ENCODE measurements around the gene GPRC5D. TPM values are rescaled to one million over a fixed set of nuclear protein-coding genes. Genes with fewer than 3 reads are reported as not detected.

Gene GPRC5D
- total RNA-seq = not detected
- polyA plus RNA-seq = 0.05 TPM
- long read RNA-seq, donor 1 = 0 reads
- long read RNA-seq, donor 2 = 0 reads
- long read RNA-seq, donor 3 = 0 reads
- long read RNA-seq, donor 4 = 0 reads
- long read RNA-seq, donor 5 = 0 reads
- long read RNA-seq, donor 6 = 0 reads
- long read RNA-seq, donor 7 = 0 reads
- long read RNA-seq, donor 8 = 0 reads
- long read RNA-seq, donor 9 = 0 reads
- long read RNA-seq, donor 10 = 0 reads

DNA sequence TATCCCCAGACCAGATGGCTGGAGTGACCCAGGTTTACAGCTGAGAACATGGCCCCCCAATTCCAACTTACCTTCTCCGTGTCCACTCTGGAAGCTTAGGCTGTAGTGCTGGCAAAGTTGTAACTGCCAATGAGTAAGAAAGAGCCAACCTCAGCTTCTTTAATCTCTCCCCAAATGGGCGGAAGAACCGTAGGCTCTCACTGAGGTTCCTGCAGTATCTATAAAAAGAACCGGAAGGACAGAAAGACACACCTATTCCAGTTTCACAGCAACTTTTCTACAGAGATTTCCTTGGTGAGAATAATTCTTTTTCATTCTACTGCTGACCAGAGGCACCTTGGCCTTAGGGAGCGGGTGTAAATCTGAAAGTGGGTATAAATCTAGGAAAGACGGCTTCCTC is at the start of gene GPRC5D:
GPRC5D (minus strand) TSS at position 135 of the 400 bp plus-strand sequence. CDS start 1,786 bp downstream, outside the sequence.
- no peak for DNase-seq (ENCODE audit: low read depth in 6 of 9, low spot score in 9 of 9)
- H3K4me3 ChIP-seq (ENCODE audit: low read length in 2 of 2) = no peak within 1 kb of the TSS
- H3K27me3 ChIP-seq (ENCODE audit: control insufficient read depth in 2 of 2, insufficient read depth in 1 of 2, low read length in 1 of 2) = peaks cover 2 to 3% of the 10 kb centered on the region in 2 donors
- no peak within 1 kb of the TSS for H3K27ac ChIP-seq (ENCODE audit: low read depth in 1 of 2, low read length in 1 of 2)
- H3K4me1 ChIP-seq (ENCODE audit: control insufficient read depth in 2 of 2, insufficient read depth in 2 of 2, low read length in 2 of 2) = no peaks in the 10 kb centered on the region
- H3K36me3 ChIP-seq (ENCODE audit: control insufficient read depth in 2 of 2, insufficient read depth in 2 of 2, low read length in 1 of 2) = no peaks in the 10 kb centered on the region
- 98% methylated on average over 6 of the region's 6 CpGs for WGBS
- no peaks in the 10 kb centered on the region for H3K9me3 ChIP-seq (ENCODE audit: control insufficient read depth in 2 of 2, insufficient read depth in 1 of 2, low read length in 1 of 2)

GRCh38 chr12:13001775-13002040 is 49.7 kb upstream of the GPRC5D start:
- Histone ChIP-seq H3K4me1 (ENCODE audit: control insufficient read depth in 2 of 2, insufficient read depth in 2 of 2, low read length in 2 of 2) (peaks cover 12 to 17% of the 10 kb centered on the region in 2 donors), H3K27me3 (ENCODE audit: control insufficient read depth in 2 of 2, insufficient read depth in 1 of 2, low read length in 1 of 2) (peaks cover 0 to 30% of the 10 kb centered on the region in 2 donors), H3K4me3 (ENCODE audit: low read length in 2 of 2) (peak overlapping the region; percentile 17 to 71), H3K27ac (ENCODE audit: low read depth in 1 of 2, low read length in 1 of 2) (no peak overlapping the region), H3K36me3 (ENCODE audit: control insufficient read depth in 2 of 2, insufficient read depth in 2 of 2, low read length in 1 of 2) (no peaks in the 10 kb centered on the region), H3K9me3 (ENCODE audit: control insufficient read depth in 2 of 2, insufficient read depth in 1 of 2, low read length in 1 of 2) (peaks cover 0 to 4% of the 10 kb centered on the region in 2 donors)
- WGBS = 54% methylated on average over 16 of the region's 16 CpGs
- no peak for DNase-seq (ENCODE audit: low read depth in 6 of 9, low spot score in 9 of 9)

- Histone ChIP-seq H3K4me3 (ENCODE audit: low read length in 2 of 2) (peak overlapping the region; percentile 57 to 71), H3K27ac (ENCODE audit: low read depth in 1 of 2, low read length in 1 of 2) (peak overlapping the region; percentile 68 to 89), H3K36me3 (ENCODE audit: control insufficient read depth in 2 of 2, insufficient read depth in 2 of 2, low read length in 1 of 2) (no peaks in the 10 kb centered on the region), H3K27me3 (ENCODE audit: control insufficient read depth in 2 of 2, insufficient read depth in 1 of 2, low read length in 1 of 2) (peaks cover 0 to 30% of the 10 kb centered on the region in 2 donors), H3K9me3 (ENCODE audit: control insufficient read depth in 2 of 2, insufficient read depth in 1 of 2, low read length in 1 of 2) (peaks cover 0 to 4% of the 10 kb centered on the region in 2 donors), H3K4me1 (ENCODE audit: control insufficient read depth in 2 of 2, insufficient read depth in 2 of 2, low read length in 2 of 2) (peaks cover 12 to 17% of the 10 kb centered on the region in 2 donors)
- under 1% methylated on average over 82 of the region's 82 CpGs for WGBS
- DNase-seq (ENCODE audit: low read depth in 6 of 9, low spot score in 9 of 9) = peak in 8 of 9 donors; percentile 10 to 55 (median 30)
These were observed 49.2 kb upstream of the GPRC5D start for GRCh38 chr12:13000925-13001774.

DNA sequence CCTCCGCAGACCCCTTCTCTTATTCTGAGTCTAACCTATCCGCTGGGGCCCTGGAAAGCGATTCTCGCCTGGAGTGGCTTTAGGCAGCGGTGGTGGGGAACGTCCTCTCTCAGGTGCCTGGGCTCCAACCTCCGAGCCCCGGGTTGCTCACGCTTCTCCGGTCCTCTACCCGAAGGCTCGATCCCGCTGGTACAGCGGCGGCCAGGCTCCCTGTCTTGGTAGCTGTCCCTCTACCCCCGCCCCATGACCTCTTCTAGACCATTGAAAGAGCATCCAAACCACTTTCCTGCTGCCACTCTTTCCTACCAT is 48.6 kb upstream of the GPRC5D start:
- Histone ChIP-seq H3K4me1 (ENCODE audit: control insufficient read depth in 2 of 2, insufficient read depth in 2 of 2, low read length in 2 of 2) (peaks cover 12 to 17% of the 10 kb centered on the region in 2 donors), H3K27me3 (ENCODE audit: control insufficient read depth in 2 of 2, insufficient read depth in 1 of 2, low read length in 1 of 2) (peaks cover 0 to 30% of the 10 kb centered on the region in 2 donors), H3K36me3 (ENCODE audit: control insufficient read depth in 2 of 2, insufficient read depth in 2 of 2, low read length in 1 of 2) (no peaks in the 10 kb centered on the region), H3K9me3 (ENCODE audit: control insufficient read depth in 2 of 2, insufficient read depth in 1 of 2, low read length in 1 of 2) (peaks cover 0 to 4% of the 10 kb centered on the region in 2 donors), H3K4me3 (ENCODE audit: low read length in 2 of 2) (peak overlapping the region; percentile 57 to 71), H3K27ac (ENCODE audit: low read depth in 1 of 2, low read length in 1 of 2) (peak overlapping the region; percentile 68 to 89)
- whole genome bisulfite sequencing = under 1% methylated on average over 16 of the region's 16 CpGs
- DNase-seq (ENCODE audit: low read depth in 6 of 9, low spot score in 9 of 9) = peak in 4 of 9 donors; percentile 21 to 51 (median 34)

DNA sequence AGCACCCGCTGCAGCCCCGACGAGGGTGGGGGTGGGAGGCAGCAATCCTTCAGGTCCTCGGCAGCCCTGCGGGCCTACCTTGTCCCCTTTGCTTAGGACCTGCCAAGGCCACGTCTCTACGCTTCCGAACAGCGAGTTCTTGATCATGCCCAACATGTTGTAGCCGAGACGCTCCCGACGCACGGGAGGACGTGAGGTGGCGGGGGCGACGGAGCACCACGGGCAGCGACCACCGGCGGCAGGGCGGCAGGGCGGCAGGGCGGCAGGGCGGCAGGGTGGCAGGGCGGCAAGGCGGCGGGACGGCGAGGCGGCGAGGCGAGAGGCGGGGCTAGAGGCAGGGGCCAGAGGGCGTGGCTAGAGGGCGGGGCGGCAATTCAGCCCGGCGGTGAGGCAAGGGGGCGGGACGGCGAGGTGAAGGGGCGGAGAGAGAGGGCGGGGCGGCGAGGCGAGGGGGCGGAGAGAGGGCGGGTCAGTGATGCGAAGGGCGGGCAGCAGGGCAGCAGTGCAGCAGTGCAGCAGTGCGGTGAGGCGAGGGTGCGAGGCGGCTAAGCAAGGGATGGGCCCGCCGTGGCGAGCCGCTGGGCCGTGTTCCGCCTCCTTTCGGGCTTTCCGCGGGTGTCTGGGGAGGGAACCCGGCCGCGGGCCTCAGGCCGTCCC is 48.1 kb upstream of the GPRC5D start, which contains the start of gene HEBP1:
HEBP1 (minus strand) TSS at position 307 of the 657 bp plus-strand sequence; CDS start at position 156, 151 bp downstream.
- peaks cover 0 to 4% of the 10 kb centered on the region in 2 donors for H3K9me3 ChIP-seq (ENCODE audit: control insufficient read depth in 2 of 2, insufficient read depth in 1 of 2, low read length in 1 of 2)
- peak; percentile 62 to 92 (median 84) for DNase-seq (ENCODE audit: low read depth in 6 of 9, low spot score in 9 of 9)
- H3K27ac ChIP-seq (ENCODE audit: low read depth in 1 of 2, low read length in 1 of 2) = peak within 1 kb of the TSS; percentile 68 to 89
- peak within 1 kb of the TSS; percentile 57 to 71 for H3K4me3 ChIP-seq (ENCODE audit: low read length in 2 of 2)
- H3K36me3 ChIP-seq (ENCODE audit: control insufficient read depth in 2 of 2, insufficient read depth in 2 of 2, low read length in 1 of 2) = no peaks in the 10 kb centered on the region
- H3K4me1 ChIP-seq (ENCODE audit: control insufficient read depth in 2 of 2, insufficient read depth in 2 of 2, low read length in 2 of 2) = peaks cover 12 to 17% of the 10 kb centered on the region in 2 donors
- under 1% methylated on average over 69 of the region's 69 CpGs for WGBS
- H3K27me3 ChIP-seq (ENCODE audit: control insufficient read depth in 2 of 2, insufficient read depth in 1 of 2, low read length in 1 of 2) = peaks cover 0 to 30% of the 10 kb centered on the region in 2 donors

GRCh38 chr12:12999271-12999958 is 47.4 kb upstream of the GPRC5D start:
- Histone ChIP-seq H3K27me3 (ENCODE audit: control insufficient read depth in 2 of 2, insufficient read depth in 1 of 2, low read length in 1 of 2) (peaks cover 0 to 30% of the 10 kb centered on the region in 2 donors), H3K4me1 (ENCODE audit: control insufficient read depth in 2 of 2, insufficient read depth in 2 of 2, low read length in 2 of 2) (peaks cover 12 to 17% of the 10 kb centered on the region in 2 donors), H3K9me3 (ENCODE audit: control insufficient read depth in 2 of 2, insufficient read depth in 1 of 2, low read length in 1 of 2) (peaks cover 0 to 4% of the 10 kb centered on the region in 2 donors), H3K4me3 (ENCODE audit: low read length in 2 of 2) (peak overlapping the region; percentile 56 to 71), H3K27ac (ENCODE audit: low read depth in 1 of 2, low read length in 1 of 2) (peak overlapping the region in 1 of 2 donors; percentile 80), H3K36me3 (ENCODE audit: control insufficient read depth in 2 of 2, insufficient read depth in 2 of 2, low read length in 1 of 2) (no peaks in the 10 kb centered on the region)
- 63% methylated on average over 22 of the region's 22 CpGs for WGBS
- peak in 2 of 9 donors; percentile 8 to 19 for DNase-seq (ENCODE audit: low read depth in 6 of 9, low spot score in 9 of 9)

DNA sequence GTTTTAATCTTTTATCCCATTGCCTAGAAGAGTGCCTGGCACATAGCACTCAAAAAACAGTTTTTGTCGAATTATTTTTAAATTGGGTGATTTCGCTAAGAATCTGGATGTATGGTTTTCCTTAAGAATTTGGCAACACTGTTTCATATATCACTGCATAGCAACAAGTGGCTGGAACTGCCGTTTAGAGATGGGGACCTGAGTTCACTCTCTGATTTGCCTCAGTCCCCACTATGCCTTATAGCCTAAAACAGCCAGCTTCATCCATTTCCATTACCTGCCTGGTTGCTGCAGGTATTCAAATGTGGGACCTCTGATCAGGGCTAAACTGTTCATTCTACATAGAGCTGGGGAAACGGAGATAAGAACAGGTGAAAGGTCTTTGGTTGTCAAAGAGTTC is 46.3 kb upstream of the GPRC5D start:
- no peak overlapping the region for H3K27ac ChIP-seq (ENCODE audit: low read depth in 1 of 2, low read length in 1 of 2)
- WGBS = 98% methylated on average over 4 of the region's 4 CpGs
- no peaks in the 10 kb centered on the region for H3K36me3 ChIP-seq (ENCODE audit: control insufficient read depth in 2 of 2, insufficient read depth in 2 of 2, low read length in 1 of 2)
- peaks cover 12 to 17% of the 10 kb centered on the region in 2 donors for H3K4me1 ChIP-seq (ENCODE audit: control insufficient read depth in 2 of 2, insufficient read depth in 2 of 2, low read length in 2 of 2)
- DNase-seq (ENCODE audit: low read depth in 6 of 9, low spot score in 9 of 9) = no peak
- peaks cover 0 to 4% of the 10 kb centered on the region in 2 donors for H3K9me3 ChIP-seq (ENCODE audit: control insufficient read depth in 2 of 2, insufficient read depth in 1 of 2, low read length in 1 of 2)
- peaks cover 0 to 27% of the 10 kb centered on the region in 2 donors for H3K27me3 ChIP-seq (ENCODE audit: control insufficient read depth in 2 of 2, insufficient read depth in 1 of 2, low read length in 1 of 2)
- H3K4me3 ChIP-seq (ENCODE audit: low read length in 2 of 2) = no peak overlapping the region

DNA sequence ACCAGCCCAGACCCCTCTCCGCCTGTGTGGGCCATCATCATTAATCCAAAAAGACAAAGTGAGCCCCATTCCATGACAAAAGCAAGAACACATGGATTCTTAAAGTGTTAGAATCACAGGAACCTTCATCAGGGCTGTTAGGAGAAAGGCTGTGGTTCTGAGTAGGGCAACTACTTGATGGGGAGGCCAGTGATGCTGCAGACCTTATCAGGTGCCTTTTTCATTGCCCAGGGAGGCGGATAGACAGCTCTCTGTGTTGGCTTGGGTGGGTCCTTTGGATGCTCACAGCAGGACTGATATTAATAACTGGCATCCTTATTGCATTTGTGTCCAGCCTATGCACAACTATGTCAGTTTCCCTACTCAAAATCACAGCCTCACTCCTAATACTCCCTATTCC is 45.8 kb upstream of the GPRC5D start:
- peaks cover 0 to 25% of the 10 kb centered on the region in 2 donors for H3K27me3 ChIP-seq (ENCODE audit: control insufficient read depth in 2 of 2, insufficient read depth in 1 of 2, low read length in 1 of 2)
- H3K4me1 ChIP-seq (ENCODE audit: control insufficient read depth in 2 of 2, insufficient read depth in 2 of 2, low read length in 2 of 2) = peaks cover 12 to 17% of the 10 kb centered on the region in 2 donors
- no peaks in the 10 kb centered on the region for H3K36me3 ChIP-seq (ENCODE audit: control insufficient read depth in 2 of 2, insufficient read depth in 2 of 2, low read length in 1 of 2)
- no peak for DNase-seq (ENCODE audit: low read depth in 6 of 9, low spot score in 9 of 9)
- no peak overlapping the region for H3K4me3 ChIP-seq (ENCODE audit: low read length in 2 of 2)
- 74% methylated on average over 2 of the region's 2 CpGs for WGBS
- H3K27ac ChIP-seq (ENCODE audit: low read depth in 1 of 2, low read length in 1 of 2) = no peak overlapping the region
- peaks cover 0 to 4% of the 10 kb centered on the region in 2 donors for H3K9me3 ChIP-seq (ENCODE audit: control insufficient read depth in 2 of 2, insufficient read depth in 1 of 2, low read length in 1 of 2)
